HG03108 (cell line): ENCODE data around the gene USP7.
"Not testable (repeated sequence)": the region's sequence is repeated elsewhere in the genome, so short reads cannot be mapped to it uniquely, and the experiment has no call there.

ENCODE experiments used
- ATAC-seq: cut with Tn5 transposase; IDR thresholded peaks from one replicate; pipeline ENCODE4 v1.9.1; 2021; ENCODE audit warnings: moderate library complexity; ENCODE audit not compliant: unreplicated experiment

The USP7 gene

GRCh38 chr16:8975039-8975438, 11.3 kb upstream of the USP7 start:
- no peak for ATAC-seq

DNA sequence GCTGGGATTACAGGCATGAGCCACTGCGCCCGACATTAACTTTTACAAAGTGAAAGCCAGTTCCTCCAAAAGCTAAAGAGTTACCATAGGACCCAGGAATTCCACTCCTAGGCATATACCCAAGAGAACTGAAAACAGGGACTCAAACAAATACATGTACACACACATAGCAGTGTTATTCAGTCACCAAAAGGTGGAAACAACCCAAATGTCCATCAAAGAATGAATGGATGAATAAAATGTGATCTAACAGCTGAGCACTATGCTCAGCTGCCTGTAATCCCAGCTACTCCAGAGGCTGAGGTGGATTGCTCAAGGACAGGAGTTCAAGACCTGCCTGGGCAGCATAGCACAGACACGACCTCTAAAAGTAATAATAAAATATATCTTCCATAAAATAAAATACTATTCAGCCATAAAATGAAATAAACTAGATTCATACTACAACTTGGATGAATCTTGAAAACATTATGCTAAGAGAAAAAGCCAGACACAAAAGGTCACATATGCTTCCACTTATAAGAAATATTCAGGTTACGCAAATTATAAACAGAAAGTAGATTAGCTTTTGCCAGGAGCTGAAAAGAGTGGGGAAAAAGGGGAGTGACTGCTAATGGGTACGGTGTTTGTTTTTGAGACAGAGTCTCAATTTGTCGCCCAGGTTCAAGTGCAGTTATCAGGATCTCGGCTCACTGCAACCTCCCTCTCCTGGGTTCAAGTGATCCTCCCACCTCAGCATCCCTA, 9.3 kb upstream of the USP7 start:
- no peak for ATAC-seq

DNA sequence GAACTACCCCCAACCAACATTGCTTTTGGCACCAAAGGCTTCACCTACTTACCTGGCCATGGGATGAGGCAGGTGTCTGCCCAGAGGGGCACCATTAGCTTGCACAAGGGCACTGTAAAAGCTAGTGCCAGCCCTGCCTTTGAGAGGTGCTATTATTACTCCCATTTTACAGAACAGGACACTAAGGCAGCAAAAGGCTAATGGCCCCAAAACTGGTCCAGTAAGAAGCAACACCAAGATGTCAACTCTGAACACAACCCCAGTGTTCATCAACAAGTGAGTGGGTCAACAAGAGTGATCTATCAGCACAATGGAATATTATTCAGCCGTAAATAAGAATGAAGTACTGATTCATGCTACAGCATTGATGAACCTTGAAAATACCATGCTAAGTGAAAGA, 7.7 kb upstream of the USP7 start:
- ATAC-seq, result no peak

DNA sequence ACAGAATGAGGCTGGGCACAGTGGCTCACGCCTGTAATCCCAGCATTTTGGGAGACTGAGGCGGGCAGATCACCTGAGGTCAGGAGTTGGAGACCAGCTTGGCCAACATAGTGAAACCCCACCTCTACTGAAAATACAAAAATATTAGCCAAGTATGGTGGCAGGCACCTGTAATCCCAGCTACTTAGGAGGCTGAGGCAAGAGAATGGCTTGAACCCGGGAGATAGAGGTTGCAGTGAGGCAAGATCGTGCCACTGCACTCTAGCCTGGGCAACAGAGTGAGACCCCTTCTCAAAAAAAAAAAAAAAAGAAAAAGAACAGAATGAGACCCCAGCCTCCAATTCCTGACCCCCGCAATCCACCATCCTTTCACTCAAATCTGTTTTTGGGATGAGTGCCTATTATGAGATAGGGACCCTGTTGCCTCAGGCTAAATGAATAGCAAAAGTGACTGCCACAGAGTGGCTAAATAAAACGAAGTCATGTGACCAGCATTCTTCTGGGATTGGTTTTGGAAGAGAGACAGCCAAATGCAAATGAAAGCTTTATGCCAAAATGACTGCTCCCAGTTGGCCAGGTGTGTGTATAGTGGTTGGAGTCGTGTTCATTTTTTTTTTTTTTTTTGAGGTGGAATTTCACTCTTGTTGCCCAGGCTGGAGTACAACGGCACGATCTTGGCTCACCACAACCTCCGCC, 5.6 kb upstream of the USP7 start:
- not testable (repeated sequence) for ATAC-seq

GRCh38 chr16:8968054-8968453, 4.3 kb upstream of the USP7 start:
- not testable (repeated sequence) for ATAC-seq

DNA sequence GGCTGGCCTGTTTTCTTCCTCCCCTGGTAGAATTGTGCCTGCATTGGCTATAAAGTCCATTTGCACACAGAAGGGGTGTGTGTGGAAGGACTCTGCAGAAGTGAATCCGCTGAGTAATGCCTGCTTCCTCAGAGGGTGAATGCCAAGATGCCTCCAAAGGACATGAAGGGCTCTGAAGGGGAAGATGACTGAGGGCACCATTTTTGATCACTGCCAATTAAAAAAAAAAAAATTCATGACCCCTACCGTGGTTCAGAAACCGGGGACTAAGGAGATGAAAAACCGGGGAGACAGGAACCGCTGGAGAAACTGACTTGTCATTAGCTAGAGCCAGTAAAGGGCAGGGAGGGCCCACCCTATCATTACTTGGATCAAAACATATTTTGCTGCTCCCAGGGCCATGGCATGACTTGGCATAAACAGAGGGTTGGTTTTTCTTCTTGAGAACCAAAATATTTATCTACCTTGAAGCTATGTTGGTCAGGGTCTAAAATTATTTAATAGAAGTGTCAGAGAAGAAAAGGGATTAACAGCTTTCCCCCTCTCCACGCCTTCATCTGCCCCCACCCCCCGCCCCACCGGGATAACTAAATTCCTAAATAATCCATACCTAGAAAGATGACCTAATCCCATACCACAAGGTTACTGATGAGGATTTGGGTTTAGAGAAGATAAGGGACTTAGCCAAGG, 3.6 kb upstream of the USP7 start:
- ATAC-seq, result no peak

DNA sequence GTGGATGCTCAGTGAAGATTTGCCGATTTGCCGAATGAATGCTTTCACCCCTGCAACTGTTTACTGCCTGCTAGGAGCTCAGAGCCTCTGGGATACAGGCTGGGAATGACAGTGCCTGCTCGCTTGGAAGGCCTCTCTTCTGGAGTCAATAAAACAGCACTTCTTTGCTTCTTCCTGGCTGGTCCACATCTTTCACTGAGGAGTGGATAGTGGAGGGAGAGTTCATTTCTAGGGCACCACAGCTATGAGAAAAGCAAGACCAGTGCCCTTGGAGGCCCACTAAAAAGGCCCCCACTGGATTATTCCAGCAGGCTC, 3.1 kb upstream of the USP7 start:
- ATAC-seq, result no peak

DNA sequence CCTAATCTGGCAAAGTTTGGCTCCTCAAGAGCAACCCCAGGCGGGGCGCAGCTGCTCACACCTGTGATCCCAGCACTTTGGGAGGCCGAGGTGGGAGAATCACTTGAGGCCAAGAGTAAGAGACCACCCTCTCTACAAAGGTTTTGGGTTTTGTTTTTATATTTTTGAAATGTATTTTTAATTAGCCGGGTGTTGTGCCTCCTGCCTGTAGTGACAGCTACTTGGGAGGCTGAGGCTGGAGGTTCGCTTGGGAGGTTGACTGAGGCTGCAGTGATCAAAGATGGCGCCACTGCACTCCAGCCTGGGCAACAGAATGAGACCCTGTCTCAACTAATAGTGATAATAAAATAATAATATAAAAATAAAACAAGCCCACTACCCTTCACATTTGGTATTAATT, 756 bp upstream of the USP7 start:
- no peak for ATAC-seq

GRCh38 chr16:8963010-8963820, 491 bp downstream of the USP7 start:
- no peak for ATAC-seq

DNA sequence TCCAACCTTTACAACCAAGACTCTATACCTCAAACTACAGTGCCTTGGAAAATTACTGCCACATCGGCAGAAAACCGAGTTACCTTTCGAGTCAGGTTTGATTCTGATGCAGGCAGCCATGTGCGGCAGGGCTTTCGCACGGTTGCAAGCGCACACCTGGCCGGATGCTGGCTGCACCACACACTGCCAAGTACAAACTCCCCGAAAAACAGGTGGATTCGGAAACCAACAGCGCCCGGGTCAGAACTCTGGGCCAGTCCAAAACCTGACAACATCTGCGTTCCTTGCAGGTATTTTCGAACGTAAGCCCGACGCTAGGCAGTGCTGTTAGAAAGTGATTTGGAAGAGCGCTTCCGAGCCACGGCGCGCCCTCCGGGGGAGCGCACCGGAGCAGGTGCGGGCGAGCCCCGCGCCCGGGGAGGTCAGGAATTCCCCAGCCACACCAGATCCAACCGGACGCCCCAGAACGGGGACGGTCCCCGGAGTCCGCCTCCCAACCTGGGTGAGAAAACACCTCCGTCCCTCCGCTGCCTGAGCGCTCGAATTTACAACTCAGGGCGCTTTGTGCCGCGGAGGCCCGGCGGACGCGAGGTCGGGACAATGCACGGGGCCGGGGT, 1.2 kb downstream of the USP7 start:
- peak; percentile 30 for ATAC-seq

DNA sequence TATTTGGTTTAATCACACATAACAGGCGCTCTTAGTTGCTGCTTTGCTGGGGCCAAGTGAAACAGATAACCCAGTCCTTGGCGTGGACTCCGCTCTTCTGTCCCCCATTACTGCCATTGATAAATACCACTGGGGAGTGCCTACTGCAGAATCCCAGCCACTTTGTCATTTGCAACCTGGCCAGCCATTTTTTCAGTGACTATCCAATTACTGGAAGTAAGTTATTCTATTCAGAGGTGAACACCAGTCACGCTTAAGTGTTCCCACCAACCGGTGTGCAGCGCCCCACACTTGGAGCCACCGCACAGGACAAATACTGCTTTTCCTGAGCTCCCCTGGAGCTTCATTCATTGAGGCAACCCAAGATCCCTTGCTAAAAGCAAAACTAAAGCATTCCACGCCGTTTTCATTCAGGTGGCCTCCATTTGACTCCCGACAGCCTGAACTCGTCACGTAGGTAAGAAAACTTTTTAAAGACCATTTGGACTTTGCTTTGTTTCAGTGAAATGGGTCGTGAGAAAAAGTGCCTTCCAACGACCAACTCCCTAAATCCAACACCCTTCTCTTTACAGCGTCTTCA, 1.8 kb downstream of the USP7 start:
- ATAC-seq, result no peak

- ATAC-seq, result no peak
Measured at GRCh38 chr16:8960788-8961109, 3.0 kb downstream of the USP7 start.

- no peak for ATAC-seq
Measured at GRCh38 chr16:8959921-8960787, 3.6 kb downstream of the USP7 start.

DNA sequence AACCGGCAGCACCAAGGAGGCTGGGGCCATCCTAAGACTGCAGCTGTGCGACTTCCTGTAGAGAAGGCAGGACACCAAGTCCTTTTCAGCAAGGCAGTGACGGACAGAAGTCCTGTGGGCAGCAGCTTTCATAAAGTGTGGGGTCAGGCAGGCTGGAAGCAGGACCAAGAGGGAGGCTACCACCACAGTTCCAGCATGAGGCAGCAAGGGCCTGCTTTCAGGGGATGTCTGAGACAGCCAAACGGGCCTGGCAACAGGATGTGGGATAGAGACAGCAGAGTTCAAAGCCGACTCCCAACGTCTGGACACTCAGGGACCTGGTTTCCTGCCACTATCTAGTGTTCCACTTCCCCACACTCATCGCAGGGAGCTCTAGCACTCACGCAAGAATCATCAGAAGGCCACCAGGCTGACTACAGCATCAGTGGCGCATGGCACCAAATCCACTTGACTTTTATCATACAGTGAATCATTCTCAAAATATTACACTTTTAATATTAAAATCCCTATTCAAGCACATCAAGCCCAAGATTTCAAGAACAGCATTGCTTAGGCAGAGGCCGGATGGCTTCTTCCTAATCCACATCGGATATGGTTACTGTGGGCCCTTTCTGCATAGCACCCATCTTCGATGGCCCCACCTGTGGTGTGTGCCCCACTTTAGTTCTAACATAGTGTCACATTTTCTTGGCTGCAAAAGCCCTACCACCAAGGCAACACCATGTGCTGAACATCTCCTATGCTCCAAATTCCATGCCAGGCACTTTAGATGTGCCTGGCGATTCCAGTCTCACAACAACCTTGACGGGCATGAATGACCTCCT, 5.2 kb downstream of the USP7 start:
- ATAC-seq, result no peak

DNA sequence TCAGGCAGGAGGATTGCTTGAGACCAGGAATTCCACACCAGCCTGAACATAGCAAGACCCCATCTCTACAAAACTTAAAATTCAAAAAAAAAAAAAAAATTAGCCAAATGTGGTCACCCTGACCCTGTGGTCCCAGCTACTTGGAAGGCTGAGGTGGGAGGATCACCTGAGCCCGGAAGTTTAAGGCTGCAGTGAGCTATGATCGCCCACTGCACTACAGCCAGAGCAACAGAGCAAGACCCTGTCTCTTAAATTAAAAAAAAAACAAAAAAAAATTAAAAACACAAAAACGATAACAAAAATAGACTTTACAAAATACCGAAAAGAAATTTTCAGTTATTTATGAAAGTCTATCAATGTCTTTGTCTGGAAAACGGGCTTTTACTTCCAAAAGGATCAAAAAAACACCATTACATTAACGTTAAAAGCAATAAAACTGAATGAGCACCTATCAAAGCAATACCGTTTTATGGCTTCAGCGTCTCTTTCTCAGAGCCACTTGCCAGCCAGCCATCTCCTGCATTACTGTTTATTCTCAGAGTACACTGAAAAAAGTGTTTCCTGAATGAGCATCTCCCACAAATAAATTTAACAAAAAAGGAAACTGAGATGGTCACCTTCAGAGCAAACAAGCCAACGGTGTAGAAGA, 6.1 kb downstream of the USP7 start:
- ATAC-seq, result no peak

- ATAC-seq, result no peak
Measured at GRCh38 chr16:8957063-8957397, 6.7 kb downstream of the USP7 start.

DNA sequence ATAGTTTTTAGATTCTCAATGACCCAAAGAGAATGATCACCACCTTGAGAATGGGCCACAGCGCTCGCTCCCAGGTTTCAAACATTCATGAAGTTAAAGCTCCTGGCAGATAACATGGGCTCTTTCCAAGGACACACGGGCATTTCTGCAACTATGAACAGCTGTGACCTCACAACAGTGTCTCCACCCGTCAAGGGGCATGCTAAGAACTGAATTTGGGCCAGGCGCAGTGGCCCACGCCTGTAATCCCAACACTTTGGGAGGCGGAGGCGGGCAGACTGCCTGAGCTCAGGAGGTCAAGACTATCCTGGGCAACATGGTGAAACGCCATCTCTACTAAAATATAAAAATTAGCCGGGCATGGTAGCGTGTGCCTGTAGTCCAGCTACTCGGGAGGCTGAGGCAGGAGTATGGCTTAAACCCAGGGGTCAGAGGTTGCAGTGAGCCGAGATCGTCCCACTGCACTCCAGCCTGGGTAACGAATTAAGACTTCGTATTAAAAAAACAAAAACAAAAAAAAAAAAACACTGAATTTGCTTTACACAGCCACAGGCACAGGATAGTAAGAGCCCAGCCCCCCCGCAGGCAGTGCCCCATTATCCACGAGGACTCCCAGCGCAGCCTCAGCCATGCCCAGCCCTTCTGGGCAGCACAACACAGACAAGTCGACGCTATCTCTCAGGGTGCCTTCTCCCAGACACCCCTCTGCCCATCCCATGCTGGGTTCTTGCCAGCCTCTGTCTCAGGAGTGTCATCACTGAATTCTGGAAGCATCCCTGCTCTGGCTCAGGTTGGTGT, 7.2 kb downstream of the USP7 start:
- no peak for ATAC-seq

GRCh38 chr16:8955828-8956227, 7.9 kb downstream of the USP7 start:
- no peak for ATAC-seq
